ENCODE results near the gene FAM131C. TPM values are rescaled to one million over a fixed set of nuclear protein-coding genes. Genes with fewer than 3 reads are reported as not detected.

The FAM131C gene
- total RNA-seq (2022; extraction: Qiagen RNA extraction): 12.6 to 20.3 TPM (median 19.8 TPM) in 5 replicates

GRCh38 chr1:16073490-16074119 is at the start of gene FAM131C:
Gene FAM131C (minus strand): TSS chr1:16073651. CDS start chr1:16073442, 209 bp downstream.

GRCh38 chr1:16043521-16043920 is 29.9 kb downstream of the FAM131C start, which contains the start of gene CLCNKB:
Gene CLCNKB (plus strand): TSS chr1:16043782. CDS start chr1:16044493, 711 bp downstream.

GRCh38 chr1:16021681-16022080 is 51.8 kb downstream of the FAM131C start, which contains the start of gene CLCNKA:
Gene CLCNKA (plus strand): TSS chr1:16022036. CDS start chr1:16022620, 584 bp downstream.

GRCh38 chr1:16017461-16018303 is 55.8 kb downstream of the FAM131C start, which contains the start of gene HSPB7:
Gene HSPB7 (minus strand): TSS chr1:16018043. CDS start chr1:16017963, 80 bp downstream.

Other genes with a start within 250 kb of the FAM131C start
- 27.1 to 50.4 TPM (median 43.3 TPM) in 5 replicates for gene SPEN, start 225.9 kb downstream of the FAM131C start, total RNA-seq (2022; extraction: Qiagen RNA extraction)
- gene ZBTB17, start 97.5 kb downstream of the FAM131C start, total RNA-seq (2022; extraction: Qiagen RNA extraction): 9.7 to 13.9 TPM (median 12.7 TPM) in 5 replicates
- not detected in 5 replicates for gene SRARP, start 69.4 kb downstream of the FAM131C start, total RNA-seq (2022; extraction: Qiagen RNA extraction)
- 0.05 to 0.14 TPM (median 0.09 TPM) in 4 of 5 replicates, not detected in the other for gene HSPB7, start 55.6 kb downstream of the FAM131C start, total RNA-seq (2022; extraction: Qiagen RNA extraction)
- 0.04 to 0.07 TPM (median 0.05 TPM) in 4 of 5 replicates, not detected in the other for gene CLCNKA, start 51.6 kb downstream of the FAM131C start, total RNA-seq (2022; extraction: Qiagen RNA extraction)
- gene CLCNKB, start 29.9 kb downstream of the FAM131C start, total RNA-seq (2022; extraction: Qiagen RNA extraction): 0.06 to 0.14 TPM (median 0.11 TPM) in 5 replicates
- gene EPHA2, start 82.4 kb upstream of the FAM131C start, total RNA-seq (2022; extraction: Qiagen RNA extraction): 81.6 to 130 TPM (median 125 TPM) in 5 replicates
- gene ARHGEF19, start 139.0 kb upstream of the FAM131C start, total RNA-seq (2022; extraction: Qiagen RNA extraction): 5.1 to 5.9 TPM (median 5.2 TPM) in 5 replicates
- 2.1 to 4.1 TPM (median 3.6 TPM) in 5 replicates for gene CPLANE2, start 163.5 kb upstream of the FAM131C start, total RNA-seq (2022; extraction: Qiagen RNA extraction)

Data from A549 treated with dexamethasone at 1 μM for 4 hours (cell line).